WTC11 (cell line): Measurements from ENCODE around the gene SYNGR2.

ENCODE experiments used
- ATF3 ChIP-seq: sonication (generic); formaldehyde crosslinking; conservative IDR thresholded peaks from 2 replicates; pipeline ENCODE4 v1.8.1; 2022; ENCODE audit warnings: mild to moderate bottlenecking, missing genetic modification reagents
- CREB1 ChIP-seq: sonication (generic); formaldehyde crosslinking; IDR thresholded peaks from 2 replicates; pipeline ENCODE4 v1.8.0; 2023; ENCODE audit warnings: mild to moderate bottlenecking, missing genetic modification reagents
- CTCF ChIP-seq: fragments of 200-600 bp; IDR thresholded peaks from 2 replicates; pipeline ENCODE4 v1.8.0; 2022; ENCODE audit warnings: antibody characterized with exemption
- FOXK1 ChIP-seq: sonication (generic); formaldehyde crosslinking; IDR thresholded peaks from 2 replicates; pipeline ENCODE4 v1.8.0; 2022; ENCODE audit warnings: mild to moderate bottlenecking, moderate library complexity, missing genetic modification reagents
- FOXP4 ChIP-seq: sonication (generic); formaldehyde crosslinking; IDR thresholded peaks from 2 replicates; pipeline ENCODE4 v1.8.0; 2022; ENCODE audit warnings: mild to moderate bottlenecking, missing genetic modification reagents
- JUN ChIP-seq: sonication (generic); formaldehyde crosslinking; IDR thresholded peaks from 2 replicates; pipeline ENCODE4 v1.8.0; 2023; ENCODE audit warnings: mild to moderate bottlenecking, missing genetic modification reagents
- MLX ChIP-seq: sonication (generic); formaldehyde crosslinking; IDR thresholded peaks from 2 replicates; pipeline ENCODE4 v1.8.1; 2023; ENCODE audit warnings: mild to moderate bottlenecking, missing genetic modification reagents, moderate library complexity
- RELA ChIP-seq: sonication (generic); formaldehyde crosslinking; IDR thresholded peaks from 2 replicates; pipeline ENCODE4 v1.8.1; 2022; ENCODE audit warnings: missing genetic modification reagents, mild to moderate bottlenecking, borderline replicate concordance
- SMAD3 ChIP-seq: sonication (generic); formaldehyde crosslinking; IDR thresholded peaks from 2 replicates; pipeline ENCODE4 v1.8.0; 2022; ENCODE audit warnings: missing genetic modification reagents, mild to moderate bottlenecking, borderline replicate concordance
- USF2 ChIP-seq: sonication (generic); formaldehyde crosslinking; IDR thresholded peaks from 2 replicates; pipeline ENCODE4 v1.8.1; 2023; ENCODE audit warnings: mild to moderate bottlenecking, missing genetic modification reagents, moderate library complexity
- ZNF121 ChIP-seq: sonication (generic); formaldehyde crosslinking; IDR thresholded peaks from 2 replicates; pipeline ENCODE4 v1.8.0; 2023; ENCODE audit warnings: missing genetic modification reagents
- ZNF232 ChIP-seq: sonication (generic); formaldehyde crosslinking; IDR thresholded peaks from 2 replicates; pipeline ENCODE4 v1.8.0; 2022; ENCODE audit warnings: mild to moderate bottlenecking, missing genetic modification reagents
- ZNF423 ChIP-seq: fragments of 250-450 bp; sonication (Bioruptor Pico); IDR thresholded peaks from 2 replicates; pipeline ENCODE4 v2.1.2; 2022; ENCODE audit warnings: mild to moderate bottlenecking, moderate library complexity
- ZNF512 ChIP-seq: sonication (generic); formaldehyde crosslinking; IDR thresholded peaks from 2 replicates; pipeline ENCODE4 v1.8.1; 2022; ENCODE audit warnings: missing genetic modification reagents, borderline replicate concordance

- no peak for TF ChIP-seq FOXP4 (CRISPR knock-in tag)
- TF ChIP-seq ZNF121, result no peak
- no peak for TF ChIP-seq CTCF
- no peak for TF ChIP-seq USF2
- no peak for TF ChIP-seq JUN (CRISPR knock-in tag)
- no peak for TF ChIP-seq ZNF512
- no peak for TF ChIP-seq CREB1 (CRISPR knock-in tag)
- no peak for TF ChIP-seq RELA
- no peak for TF ChIP-seq FOXK1 (CRISPR knock-in tag)
- no peak for TF ChIP-seq ZNF423 (CRISPR knock-in tag)
- TF ChIP-seq MLX, result no peak
- TF ChIP-seq SMAD3, result no peak
- no peak for TF ChIP-seq ZNF232 (CRISPR knock-in tag)
- TF ChIP-seq ATF3 (CRISPR knock-in tag), result no peak
These were observed 33.4 kb upstream of the SYNGR2 start for GRCh38 chr17:78134899-78135385.
